D721Med (cell line): ENCODE data around the gene ANKRD63.

Source experiments
- DNase-seq: peaks from one replicate; pipeline ENCODE4 v3.0.0; 2011; ENCODE audit warnings: low spot score; ENCODE audit not compliant: insufficient read length
- FAIRE-seq: peaks from 2 replicates; lab custom pipeline; 2011; peaks lifted over from hg19 to GRCh38; lab: Jason Lieb, UNC
- TF ChIP-seq, protein P1 (sequence below): IDR thresholded peaks from 2 replicates; pipeline ENCODE4 v1.5.1; 2012; ENCODE audit warnings: mild to moderate bottlenecking, control low read depth; ENCODE audit not compliant: insufficient read depth; ENCODE audit errors: missing control alignments

The ANKRD63 gene

DNA sequence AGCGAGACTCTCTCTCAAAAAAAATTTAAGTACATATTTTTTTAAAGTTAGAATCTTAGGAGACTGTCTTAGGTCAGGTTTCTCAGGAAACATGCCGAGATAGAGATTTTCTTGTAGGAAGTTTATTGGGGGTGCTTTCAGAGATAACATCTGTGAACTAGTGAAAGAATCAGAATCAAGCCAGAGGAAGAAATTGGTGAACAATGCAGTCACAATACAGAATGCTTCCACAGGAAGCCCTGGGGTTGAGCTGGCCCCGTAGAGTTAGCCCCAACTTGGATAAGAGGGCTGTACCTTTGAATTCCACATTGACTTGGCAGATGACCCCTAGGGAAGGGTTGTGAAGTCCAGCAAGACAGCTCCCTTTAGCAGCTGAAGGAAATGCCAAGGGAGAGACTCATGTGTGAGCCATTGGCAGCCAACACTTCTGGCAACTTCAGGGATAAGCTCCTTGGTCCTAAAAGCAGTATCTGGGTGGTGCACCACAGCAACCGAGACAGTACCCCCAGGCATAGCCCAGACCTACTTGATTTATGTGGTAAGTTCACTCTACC lies 31.9 kb upstream of the ANKRD63 start:
- TF ChIP-seq, protein P1, sequence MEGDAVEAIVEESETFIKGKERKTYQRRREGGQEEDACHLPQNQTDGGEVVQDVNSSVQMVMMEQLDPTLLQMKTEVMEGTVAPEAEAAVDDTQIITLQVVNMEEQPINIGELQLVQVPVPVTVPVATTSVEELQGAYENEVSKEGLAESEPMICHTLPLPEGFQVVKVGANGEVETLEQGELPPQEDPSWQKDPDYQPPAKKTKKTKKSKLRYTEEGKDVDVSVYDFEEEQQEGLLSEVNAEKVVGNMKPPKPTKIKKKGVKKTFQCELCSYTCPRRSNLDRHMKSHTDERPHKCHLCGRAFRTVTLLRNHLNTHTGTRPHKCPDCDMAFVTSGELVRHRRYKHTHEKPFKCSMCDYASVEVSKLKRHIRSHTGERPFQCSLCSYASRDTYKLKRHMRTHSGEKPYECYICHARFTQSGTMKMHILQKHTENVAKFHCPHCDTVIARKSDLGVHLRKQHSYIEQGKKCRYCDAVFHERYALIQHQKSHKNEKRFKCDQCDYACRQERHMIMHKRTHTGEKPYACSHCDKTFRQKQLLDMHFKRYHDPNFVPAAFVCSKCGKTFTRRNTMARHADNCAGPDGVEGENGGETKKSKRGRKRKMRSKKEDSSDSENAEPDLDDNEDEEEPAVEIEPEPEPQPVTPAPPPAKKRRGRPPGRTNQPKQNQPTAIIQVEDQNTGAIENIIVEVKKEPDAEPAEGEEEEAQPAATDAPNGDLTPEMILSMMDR: no peak
- DNase-seq (no peak), FAIRE-seq (no peak)

GRCh38 chr15:40313531-40314398 lies 30.9 kb upstream of the ANKRD63 start:
- DNase-seq (no peak), FAIRE-seq (no peak)
- TF ChIP-seq, protein P1: no peak

DNA sequence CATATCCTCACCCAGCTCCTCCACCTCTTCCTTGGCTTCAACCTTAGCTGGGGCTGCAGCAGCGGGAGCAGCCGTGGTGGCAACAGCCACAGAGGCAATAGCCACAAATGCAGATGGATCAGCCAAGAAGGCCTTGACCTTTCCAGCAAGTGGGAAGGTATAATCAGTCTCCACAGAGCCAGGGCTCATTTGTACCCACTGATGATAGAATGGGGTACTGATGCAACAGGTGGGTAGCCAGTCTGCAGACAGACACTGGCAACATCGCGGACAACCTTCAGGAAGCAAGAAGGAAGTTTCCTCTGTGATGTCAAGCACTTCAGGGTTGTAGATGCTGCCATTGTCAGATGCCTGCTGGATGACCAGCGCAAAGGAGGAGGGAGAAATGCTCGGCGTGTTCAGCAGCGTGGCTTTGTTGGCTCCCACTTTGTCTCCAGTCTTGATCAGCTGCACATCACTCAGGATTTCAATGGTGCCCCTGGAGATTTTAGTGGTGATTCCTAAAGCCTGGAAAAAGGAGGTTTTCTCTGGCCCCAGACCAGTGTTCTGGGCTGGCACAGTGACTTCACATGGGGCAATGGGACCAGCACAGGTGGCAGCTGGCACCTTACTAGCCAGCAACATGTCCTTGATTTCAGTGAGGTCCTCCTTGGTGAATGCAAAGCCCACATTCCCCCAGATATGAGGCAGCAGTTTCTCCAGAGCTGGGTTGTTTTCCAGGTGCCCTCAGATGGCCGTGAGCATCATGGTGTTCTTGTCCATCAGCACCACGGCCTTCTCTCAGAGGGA lies 29.7 kb upstream of the ANKRD63 start:
- FAIRE-seq: no peak
- no peak for DNase-seq

GRCh38 chr15:40310993-40311392 lies 28.1 kb upstream of the ANKRD63 start:
- TF ChIP-seq, protein P1: no peak
- FAIRE-seq: no peak

More for the DNA sequence above, 29.7 kb upstream of the ANKRD63 start:
- TF ChIP-seq, protein P1: no peak

GRCh38 chr15:40310001-40310959 lies 27.4 kb upstream of the ANKRD63 start:
- no peak for FAIRE-seq
- TF ChIP-seq, protein P1: peak; percentile 65
- no peak for DNase-seq

More at GRCh38 chr15:40310993-40311392, 28.1 kb upstream of the ANKRD63 start:
- no peak for DNase-seq

- TF ChIP-seq, protein P1: no peak
- FAIRE-seq (no peak), DNase-seq (no peak)
Measured at GRCh38 chr15:40309344-40309862, 26.5 kb upstream of the ANKRD63 start.
